ENCODE measurements around the gene RAMACL.

- TF ChIP-seq CTCF (conservative IDR thresholded peaks at IDR 0.05; ENCODE audit: low read depth, low read length): no peak
- no peak for TF ChIP-seq ELK1 (IDR thresholded peaks at IDR 0.05; ENCODE audit: borderline replicate concordance, low read depth, low read length)
- no peak for TF ChIP-seq RCOR1 (IDR thresholded peaks at IDR 0.05; ENCODE audit: insufficient replicate concordance, low read length)
Observed at GRCh38 chr6:166584853-166585429, 1.5 kb downstream of the RAMACL start.

Data from IMR-90 (cell line).